Measurements from ENCODE around the gene NUP98.

Gene NUP98

DNA sequence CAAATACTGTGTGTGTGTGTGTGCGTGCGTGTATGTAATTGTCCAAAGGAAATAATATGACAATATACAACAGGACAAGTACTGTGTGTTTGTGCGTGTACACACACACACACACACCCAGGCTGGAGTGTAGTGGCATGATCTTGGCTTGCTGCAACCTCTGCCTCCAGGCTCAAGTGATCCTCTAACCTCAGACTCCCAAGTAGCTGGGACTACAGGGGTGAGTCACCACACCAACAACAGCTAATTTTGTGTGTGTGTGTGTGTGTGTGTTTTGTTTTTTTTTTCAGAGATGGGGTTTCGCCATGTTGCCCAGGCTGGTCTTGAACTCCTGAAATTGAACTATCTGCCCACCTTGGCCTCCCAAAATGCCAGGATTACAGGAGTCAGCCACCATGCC, 61.5 kb downstream of the NUP98 start:
- no peak for DNase-seq (ENCODE audit: low read depth in 2 of 2)

- DNase-seq (ENCODE audit: low read depth in 2 of 2), result no peak
These were observed 64.5 kb downstream of the NUP98 start for GRCh38 chr11:3732671-3733436.

DNA sequence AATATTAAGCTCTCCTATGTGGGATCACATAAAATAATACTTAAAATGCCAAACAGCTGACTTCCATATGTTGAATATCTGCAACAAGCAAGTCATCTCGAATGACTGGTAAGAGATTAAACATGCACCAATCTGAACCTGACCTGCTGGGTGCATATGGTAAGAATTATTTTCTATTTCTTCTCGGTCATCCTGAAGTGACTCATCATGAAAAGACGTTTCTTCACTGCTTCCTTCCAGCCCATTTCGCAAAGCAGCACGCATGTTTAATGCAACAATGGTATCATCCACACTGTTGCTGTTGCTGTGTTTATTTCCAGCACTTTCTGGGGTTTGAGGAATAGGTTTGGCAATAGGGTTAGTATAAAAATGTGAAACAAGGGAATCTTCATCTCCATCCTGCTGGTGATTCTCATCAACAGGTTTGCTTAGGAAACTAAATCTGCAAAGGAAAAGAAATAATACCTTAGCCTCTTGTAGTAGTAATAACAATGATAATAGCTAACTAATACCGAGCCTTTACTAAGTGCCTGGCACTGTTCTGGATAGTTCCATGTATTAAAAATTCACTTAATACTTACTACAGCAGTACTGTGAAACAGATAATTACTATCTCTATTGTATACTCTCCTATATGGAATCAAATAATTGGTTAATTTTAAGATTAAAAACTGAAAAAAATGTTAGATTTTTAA, 74.2 kb downstream of the NUP98 start:
- no peak for DNase-seq (ENCODE audit: low read depth in 2 of 2)

DNA sequence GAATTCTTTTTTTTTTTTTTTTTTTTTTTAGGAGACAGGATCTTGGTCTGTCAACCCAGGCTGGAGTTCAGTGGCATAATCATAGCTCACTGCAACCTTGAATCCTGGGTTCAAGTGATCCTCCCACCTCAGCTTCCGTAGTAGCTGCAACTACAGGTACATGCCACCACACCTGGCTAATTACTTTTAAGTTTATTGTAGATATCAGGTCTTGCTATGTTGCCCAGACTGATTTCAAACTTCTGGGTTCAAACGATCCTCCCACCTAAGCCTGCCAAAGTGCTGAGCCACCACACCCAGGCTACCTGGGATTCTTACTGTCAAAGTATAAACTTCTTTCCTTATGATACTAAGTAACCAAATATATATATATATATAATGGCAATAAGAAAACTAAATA, 75.3 kb downstream of the NUP98 start:
- no peak for DNase-seq (ENCODE audit: low read depth in 2 of 2)

DNA sequence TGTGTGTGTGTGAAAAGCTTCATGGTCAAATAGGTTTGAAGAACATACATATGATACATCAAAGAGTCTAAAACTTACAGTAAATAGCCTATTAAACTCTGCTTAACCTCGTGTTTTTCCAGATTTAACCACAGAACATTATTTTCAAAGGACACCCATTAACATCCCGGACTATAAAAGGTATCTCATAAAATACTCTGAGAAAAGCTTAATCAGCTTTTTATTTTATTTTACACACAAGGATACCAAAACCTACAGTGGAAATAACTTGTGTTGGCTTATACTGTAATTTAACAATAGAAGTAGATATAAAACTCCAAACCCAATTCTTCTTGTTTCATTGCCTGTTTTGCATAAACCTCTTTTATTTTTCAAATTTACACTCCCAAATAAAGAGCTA, 76.4 kb downstream of the NUP98 start:
- no peak for DNase-seq (ENCODE audit: low read depth in 2 of 2)

DNA sequence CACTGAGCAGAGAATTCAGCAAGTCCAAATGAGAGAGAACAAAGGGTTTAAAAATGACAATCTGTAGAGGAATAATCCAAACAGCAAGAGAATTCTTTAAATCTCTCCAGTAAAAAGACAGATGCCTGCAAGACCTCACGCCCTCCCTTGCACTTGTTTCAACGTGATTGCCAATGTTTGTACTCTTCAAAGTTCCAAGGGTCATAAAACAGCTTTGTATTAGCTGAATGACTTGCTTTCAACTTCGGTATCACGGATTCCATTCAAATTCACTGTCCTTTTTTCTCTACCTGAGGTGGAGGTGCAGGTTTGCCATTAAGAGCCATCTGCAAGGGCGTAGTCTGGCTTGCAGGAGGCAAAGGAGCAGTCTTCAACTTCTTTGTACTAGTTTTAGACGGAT, 85.1 kb downstream of the NUP98 start:
- DNase-seq (ENCODE audit: low read depth in 2 of 2), result no peak

DNA sequence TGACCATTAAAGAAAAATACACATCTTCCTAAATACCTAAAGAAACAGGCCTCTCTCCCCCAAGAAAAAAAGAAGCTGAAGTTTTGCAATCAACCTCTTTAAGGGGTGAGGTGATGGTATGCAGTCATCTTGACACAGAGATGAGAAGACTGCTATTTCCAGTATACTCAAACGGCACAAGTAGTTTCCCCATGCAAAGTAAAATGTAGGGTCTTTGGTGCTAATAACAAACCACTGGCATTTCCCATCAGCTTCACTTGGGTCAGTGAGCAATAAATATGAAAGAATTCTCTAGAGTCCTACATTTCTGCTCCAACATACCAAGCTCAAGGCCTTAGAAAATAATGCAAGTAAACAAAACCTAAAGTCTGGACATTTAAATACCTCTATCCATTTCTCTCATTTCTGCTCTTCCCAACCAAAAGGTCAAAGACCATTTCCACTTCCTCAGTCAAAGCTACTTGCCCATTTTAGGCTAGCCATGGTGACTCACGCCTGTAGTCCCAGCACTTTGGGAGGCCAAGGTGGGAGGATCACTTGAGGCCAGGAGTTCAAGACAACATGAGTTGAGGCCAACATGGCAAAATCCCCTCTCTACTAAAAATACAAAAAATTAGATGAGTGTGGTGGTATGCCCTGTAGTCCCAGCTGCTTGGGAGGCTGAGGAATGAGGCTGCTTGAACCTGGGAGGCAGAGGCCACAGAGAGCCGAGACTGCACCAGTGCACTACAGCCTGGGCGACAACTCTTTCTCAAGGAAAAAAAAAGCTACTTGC, 86.7 kb downstream of the NUP98 start:
- DNase-seq (ENCODE audit: low read depth in 2 of 2), result no peak

DNA sequence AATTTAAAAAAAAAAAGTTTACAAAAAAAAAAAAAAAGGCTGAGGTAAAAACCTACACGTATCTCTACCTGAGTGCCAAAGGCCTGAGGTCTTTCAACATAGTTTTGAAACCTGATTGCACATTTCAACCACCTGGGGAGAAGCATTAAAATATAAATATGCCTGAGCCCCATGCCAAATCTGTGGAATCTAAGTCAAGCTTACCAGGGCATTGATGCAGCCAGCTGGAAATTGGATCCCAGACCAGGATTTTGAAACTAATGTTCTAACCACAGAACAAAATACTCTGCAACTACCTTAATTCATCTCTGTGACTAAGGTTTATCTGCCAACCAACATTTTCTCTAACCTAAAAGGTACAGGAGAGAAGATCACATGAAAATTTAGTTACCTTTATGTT, 87.4 kb downstream of the NUP98 start:
- no peak for DNase-seq (ENCODE audit: low read depth in 2 of 2)

DNA sequence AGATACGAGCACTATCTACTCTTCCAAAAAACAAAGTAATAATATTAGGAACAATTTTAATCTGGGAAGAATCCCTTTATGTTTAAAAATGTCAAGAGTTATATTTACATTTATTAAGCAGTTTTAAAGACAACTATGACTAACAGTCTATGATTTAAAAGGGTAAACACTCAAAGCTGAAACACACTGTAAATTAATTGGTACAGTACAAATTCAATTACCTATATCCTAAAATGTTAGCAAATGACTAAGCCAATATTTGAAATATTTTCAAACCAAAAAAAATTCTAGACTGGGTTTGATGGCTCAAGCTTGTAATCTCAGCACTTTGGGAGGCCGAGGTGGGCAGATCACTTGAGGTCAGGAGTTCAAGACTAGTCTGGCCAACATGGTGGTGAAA, 90.2 kb downstream of the NUP98 start:
- DNase-seq (ENCODE audit: low read depth in 2 of 2), result no peak

GRCh38 chr11:3703383-3703782, 94.0 kb downstream of the NUP98 start:
- no peak for DNase-seq (ENCODE audit: low read depth in 2 of 2)

DNA sequence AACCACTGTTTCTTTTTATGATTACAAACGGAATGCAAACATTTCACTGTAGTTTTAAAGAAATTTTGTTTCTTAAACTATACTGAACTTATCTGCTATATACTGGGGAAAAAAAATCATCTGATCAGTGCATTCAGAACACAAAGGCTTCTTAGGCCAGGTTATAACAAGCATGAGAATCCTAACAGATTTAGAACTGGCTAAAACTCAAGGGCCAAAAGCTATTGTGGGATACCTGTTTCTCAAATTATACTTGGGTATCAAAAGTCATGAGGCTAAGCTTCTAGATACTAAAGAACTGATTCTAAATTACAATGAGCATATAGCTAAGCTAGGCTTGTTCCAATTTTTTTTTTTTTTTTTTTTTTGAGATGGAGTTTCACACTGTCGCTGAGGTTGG, 96.4 kb downstream of the NUP98 start:
- DNase-seq (ENCODE audit: low read depth in 2 of 2), result no peak

DNA sequence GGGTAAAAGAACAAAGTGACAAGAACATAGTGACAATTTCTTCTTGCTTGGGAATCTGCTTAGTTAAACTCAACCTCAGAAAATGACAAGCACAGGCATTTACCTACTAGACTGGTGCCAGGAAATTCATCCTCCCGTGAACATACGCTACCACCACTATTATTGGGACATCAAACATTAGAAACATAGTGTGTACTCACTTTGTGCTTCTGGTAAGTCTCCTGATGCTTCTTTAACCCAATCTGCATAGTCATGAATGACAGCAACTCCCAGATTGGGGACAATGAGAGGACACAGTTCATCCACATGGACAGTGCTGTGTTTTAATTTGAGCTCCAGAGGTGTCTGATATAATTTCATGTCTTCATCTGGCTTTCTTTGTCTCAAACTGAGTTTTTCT, 96.9 kb downstream of the NUP98 start:
- DNase-seq (ENCODE audit: low read depth in 2 of 2), result no peak

- no peak for DNase-seq (ENCODE audit: low read depth in 2 of 2)
These were observed 110.6 kb downstream of the NUP98 start for GRCh38 chr11:3686751-3687150.

DNA sequence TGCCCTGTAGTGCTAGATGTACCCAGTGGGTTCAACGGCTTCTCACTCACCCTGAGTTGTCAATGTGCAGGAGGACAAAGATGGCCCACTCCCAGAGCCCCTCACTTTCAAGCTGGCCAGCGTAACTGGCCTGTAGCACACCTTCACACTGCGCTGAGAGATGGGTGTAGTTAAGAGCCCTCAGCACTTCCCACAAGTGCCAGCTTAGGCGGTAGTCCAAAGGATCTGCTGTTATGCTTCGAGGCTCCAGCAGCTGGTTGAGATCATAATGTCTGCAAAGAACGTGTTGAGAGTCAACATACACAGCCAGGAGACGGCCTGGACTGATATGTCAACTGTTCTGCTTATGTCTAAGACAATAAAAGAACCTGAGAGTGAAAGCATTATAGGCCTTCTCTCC, 111.4 kb downstream of the NUP98 start:
- DNase-seq (ENCODE audit: low read depth in 2 of 2), result no peak

DNA sequence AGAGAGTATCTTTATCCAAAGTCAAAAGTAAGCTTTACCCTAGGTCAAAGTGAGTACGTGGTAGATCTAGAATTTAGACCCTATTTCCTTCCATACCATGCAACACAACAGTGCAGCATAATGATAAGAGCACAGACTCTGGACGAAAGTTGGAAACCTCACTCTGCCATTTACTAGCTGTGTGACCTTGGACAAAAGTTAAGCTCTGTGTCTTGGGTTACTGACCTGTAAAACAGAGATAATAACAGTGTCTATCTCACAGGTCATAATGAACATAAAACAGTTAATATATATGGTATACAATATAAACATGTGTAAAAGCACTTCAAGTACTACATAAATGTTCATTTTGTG, 112.6 kb downstream of the NUP98 start:
- DNase-seq (ENCODE audit: low read depth in 2 of 2), result no peak

GRCh38 chr11:3684129-3684818, 113.1 kb downstream of the NUP98 start:
- DNase-seq (ENCODE audit: low read depth in 2 of 2), result no peak

DNA sequence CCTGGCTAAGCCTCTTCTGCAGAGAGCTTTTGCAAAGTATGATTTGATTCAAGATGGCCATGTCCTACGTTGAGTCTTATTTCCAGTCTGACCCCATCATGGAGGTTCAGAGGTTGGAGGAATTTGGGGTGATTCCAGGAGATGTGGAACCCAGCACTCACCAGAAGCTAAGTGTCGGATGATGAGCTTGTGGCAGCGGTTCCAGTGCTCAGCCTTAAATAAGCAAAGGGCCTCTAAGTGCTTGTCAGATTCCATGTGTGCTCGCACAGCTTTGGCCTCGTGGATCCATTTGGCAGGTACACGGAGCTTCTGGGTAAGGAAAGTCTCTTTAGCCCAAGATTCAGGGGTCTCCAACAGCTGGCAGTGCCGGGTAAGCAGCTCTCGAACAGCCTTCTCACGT, 114.3 kb downstream of the NUP98 start:
- no peak for DNase-seq (ENCODE audit: low read depth in 2 of 2)

GRCh38 chr11:3679077-3679476, 118.3 kb downstream of the NUP98 start:
- DNase-seq (ENCODE audit: low read depth in 2 of 2), result no peak

GRCh38 chr11:3675971-3676370, 121.4 kb downstream of the NUP98 start:
- no peak for DNase-seq (ENCODE audit: low read depth in 2 of 2)

DNA sequence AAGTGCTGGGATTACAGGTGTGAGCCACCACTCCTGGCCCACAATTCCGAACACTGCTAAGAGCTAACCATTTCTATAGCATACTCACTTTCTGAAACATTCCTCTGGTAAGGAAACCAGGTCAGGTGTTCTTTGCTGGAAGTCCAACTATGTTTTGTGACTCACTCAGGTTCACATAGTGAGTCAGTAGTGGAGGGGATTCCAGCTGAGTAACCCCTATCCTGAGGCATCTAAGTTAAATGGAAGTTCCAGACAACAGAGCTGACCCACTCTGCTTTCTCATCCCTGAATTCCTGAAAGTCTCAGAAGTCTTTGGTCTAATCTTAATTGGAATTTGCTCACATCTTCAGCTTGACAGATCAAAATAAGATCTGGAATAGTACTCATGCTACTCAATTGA, 123.2 kb downstream of the NUP98 start:
- no peak for DNase-seq (ENCODE audit: low read depth in 2 of 2)

DNA sequence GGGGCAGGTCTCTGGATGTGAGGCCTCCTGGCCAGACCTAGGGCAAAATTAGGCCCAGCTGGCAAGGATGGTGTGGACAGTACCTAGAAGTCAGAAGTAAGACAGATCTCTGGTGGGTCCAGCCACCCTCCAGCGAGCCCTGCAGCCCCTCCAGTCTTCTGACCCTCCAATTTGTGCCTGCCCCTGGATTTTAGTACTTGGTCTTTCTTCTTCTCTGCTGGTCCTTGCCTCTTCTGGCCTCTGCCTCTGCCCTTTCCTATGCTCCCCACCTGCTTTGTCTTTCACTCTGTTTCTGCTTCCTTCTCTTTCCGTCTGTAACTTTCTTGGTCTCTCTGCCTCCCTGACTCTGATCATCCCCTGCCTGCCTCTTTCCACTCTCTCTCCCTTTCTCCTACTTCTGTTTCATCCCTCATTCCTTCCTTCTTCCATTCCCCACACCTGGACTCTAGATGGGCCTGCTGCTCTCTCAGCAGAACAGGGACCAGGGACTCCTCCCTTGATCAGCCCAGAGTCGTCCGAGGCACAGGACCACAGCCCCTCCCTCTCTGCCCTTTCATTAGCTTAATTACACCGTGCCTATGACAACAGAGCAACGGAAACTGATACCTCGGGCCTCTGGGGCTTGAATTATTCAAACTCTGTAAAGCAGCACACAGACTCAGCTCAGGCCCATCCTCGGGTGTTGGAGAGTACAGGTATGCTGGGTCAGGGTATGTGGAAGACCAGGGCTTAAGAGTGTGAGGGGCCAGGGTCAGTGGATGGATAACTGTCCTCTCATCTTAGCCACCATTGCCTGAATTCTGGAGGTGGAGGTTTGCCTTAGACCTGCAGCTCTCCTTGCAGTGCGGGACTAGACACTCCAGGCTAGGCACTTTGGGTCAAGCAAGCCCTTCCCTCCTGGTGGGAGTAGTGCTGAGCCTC, 125.8 kb downstream of the NUP98 start, which contains the start of gene CHRNA10:
Gene CHRNA10, minus strand, starts transcription at position 51 of the 921 bp plus-strand sequence. CDS start 72 bp downstream, outside the sequence.
- no peak for DNase-seq (ENCODE audit: low read depth in 2 of 2)

Data from stimulated activated CD8-positive, alpha-beta memory T cell treated with anti-CD3 and anti-CD28 coated beads, Interleukin-7, amount 100 ng/mL, for 4 hours (primary cell).